Measurements from ENCODE around the gene RCC1.

GRCh38 chr1:28566931-28567330 is 61.1 kb downstream of the RCC1 start:
- TF ChIP-seq POLR2AphosphoS5 (IDR thresholded peaks at IDR 0.05; ENCODE audit: low read depth, low read length), result no peak
- no peak for TF ChIP-seq CTCF (IDR thresholded peaks at IDR 0.05)
- TF ChIP-seq TCF7L2 (IDR thresholded peaks at IDR 0.05; ENCODE audit: low read depth, low read length), result no peak
- TF ChIP-seq REST (IDR thresholded peaks at IDR 0.05; ENCODE audit: insufficient read depth in 1 of 2, low read depth in 2 of 2, low read length in 1 of 2), result no peak
- TF ChIP-seq SIN3A (IDR thresholded peaks at IDR 0.05; ENCODE audit: borderline replicate concordance, insufficient read depth, low read depth, low read length), result no peak

All from Panc1 (cell line).